Gastroesophageal sphincter (tissue), 4 donors: Measurements from ENCODE around the gene VMAC. TPM values are rescaled to one million over a fixed set of nuclear protein-coding genes. Genes with fewer than 3 reads are reported as not detected.

Experiments
- ATAC-seq: fragments of 150-250 bp; one replicate; pipeline ENCODE4 v1.9.1; 2016; ENCODE audit warnings: mild to moderate bottlenecking, moderate library complexity
- H3K27ac ChIP-seq, 4 donors: fragments of 200-600 bp; sonication (generic) in 3 of 4; 1 replicate in 3 of 4; 2 replicates in 1 of 4; pipeline ENCODE4 v1.5.1; 2016 to 2019
- H3K27me3 ChIP-seq: fragments of 200-600 bp; sonication (generic); one replicate; pipeline ENCODE4 v1.5.1; 2019
- H3K36me3 ChIP-seq, 2 donors: fragments of 200-600 bp; sonication (generic); one replicate each; pipeline ENCODE4 v1.5.1; 2019; ENCODE audit warnings: control low read depth in 1 of 2
- H3K4me1 ChIP-seq, 3 donors: fragments of 200-600 bp; sonication (generic); 1 replicate in 2 of 3; 2 replicates in 1 of 3; pipeline ENCODE4 v1.5.1; 2016 to 2019; ENCODE audit warnings: control low read depth in 2 of 3
- H3K4me3 ChIP-seq, 2 donors: fragments of 200-600 bp; sonication (generic); one replicate each; pipeline ENCODE4 v1.5.1; 2019; ENCODE audit warnings: mild to moderate bottlenecking in 1 of 2, moderate library complexity in 1 of 2
- H3K9me3 ChIP-seq, 3 donors: fragments of 200-600 bp; sonication (generic); one replicate each; pipeline ENCODE4 v1.5.1; 2017 to 2019; ENCODE audit warnings: control low read depth in 2 of 3
- EP300 ChIP-seq: sonication (generic); formaldehyde crosslinking; IDR thresholded peaks from one replicate; pipeline ENCODE4 v1.6.1; 2017; ENCODE audit warnings: antibody characterized with exemption, mild to moderate bottlenecking
- POLR2A ChIP-seq, 2 donors: fragments of 450-650 bp; IDR thresholded peaks; one replicate each; pipeline ENCODE4 v1.6.1; 2017; ENCODE audit warnings: antibody characterized with exemption in 2 of 2, mild to moderate bottlenecking in 2 of 2, moderate library complexity in 1 of 2
- POLR2AphosphoS5 ChIP-seq: sonication (generic); formaldehyde crosslinking; IDR thresholded peaks from one replicate; pipeline ENCODE4 v1.6.1; 2017; ENCODE audit warnings: antibody characterized with exemption
- WGBS, 2 donors: methylation state at CpG; one replicate each; pipeline ENCODE4 v1.1.5; 2018; ENCODE audit warnings: low coverage in 1 of 2; 5-methylcytosine and 5-hydroxymethylcytosine counted together
- total RNA-seq, 4 donors: library from RNA; depleted of rRNA; stranded (reverse); fragments of >200 nt; gene quantifications; one replicate each; pipeline ENCODE4 v1.1.0, GENCODE V29; 2016
- TF ChIP-seq, protein P1 (sequence below), 4 experiments: fragments of 200-600 bp in 2 of 4; fragments of 450-650 bp in 2 of 4; sonication (generic) in 1 of 4; IDR thresholded peaks; one replicate each; pipeline ENCODE4 v1.5.1; 2017 to 2019; ENCODE audit warnings: antibody characterized with exemption in 4 of 4, mild to moderate bottlenecking in 2 of 4, moderate library complexity in 2 of 4

Gene VMAC
- total RNA-seq, 4 donors from 2014 or later, result 5.0 to 9.3 (median 8.0) TPM

- Histone ChIP-seq H3K9me3 (no peaks in the 10 kb centered on the region), H3K4me1 (peaks cover 0 to 49% (median 27%) of the 10 kb centered on the region in 3 donors), H3K36me3 (peaks cover 0 to 82% of the 10 kb centered on the region in 2 donors), H3K4me3 (peak overlapping the region in 1 of 2 donors; percentile 0), H3K27ac (peak overlapping the region in 3 of 4 donors; percentile 69 to 71 (median 70)), H3K27me3 (no peaks in the 10 kb centered on the region)
- TF ChIP-seq EP300 (no peak), POLR2A (IDR thresholded peaks at IDR 0.05) (no peak), POLR2AphosphoS5 (peak; percentile 73)
- TF ChIP-seq, protein P1, sequence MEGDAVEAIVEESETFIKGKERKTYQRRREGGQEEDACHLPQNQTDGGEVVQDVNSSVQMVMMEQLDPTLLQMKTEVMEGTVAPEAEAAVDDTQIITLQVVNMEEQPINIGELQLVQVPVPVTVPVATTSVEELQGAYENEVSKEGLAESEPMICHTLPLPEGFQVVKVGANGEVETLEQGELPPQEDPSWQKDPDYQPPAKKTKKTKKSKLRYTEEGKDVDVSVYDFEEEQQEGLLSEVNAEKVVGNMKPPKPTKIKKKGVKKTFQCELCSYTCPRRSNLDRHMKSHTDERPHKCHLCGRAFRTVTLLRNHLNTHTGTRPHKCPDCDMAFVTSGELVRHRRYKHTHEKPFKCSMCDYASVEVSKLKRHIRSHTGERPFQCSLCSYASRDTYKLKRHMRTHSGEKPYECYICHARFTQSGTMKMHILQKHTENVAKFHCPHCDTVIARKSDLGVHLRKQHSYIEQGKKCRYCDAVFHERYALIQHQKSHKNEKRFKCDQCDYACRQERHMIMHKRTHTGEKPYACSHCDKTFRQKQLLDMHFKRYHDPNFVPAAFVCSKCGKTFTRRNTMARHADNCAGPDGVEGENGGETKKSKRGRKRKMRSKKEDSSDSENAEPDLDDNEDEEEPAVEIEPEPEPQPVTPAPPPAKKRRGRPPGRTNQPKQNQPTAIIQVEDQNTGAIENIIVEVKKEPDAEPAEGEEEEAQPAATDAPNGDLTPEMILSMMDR (IDR thresholded peaks at IDR 0.05), result no peak
- 41 to 45% methylated on average over 9 to 16 of the region's 16 CpGs for WGBS, 2 donors
- ATAC-seq, result peak; percentile 65
Measured at GRCh38 chr19:5934774-5935472, 30.3 kb downstream of the VMAC start.

DNA sequence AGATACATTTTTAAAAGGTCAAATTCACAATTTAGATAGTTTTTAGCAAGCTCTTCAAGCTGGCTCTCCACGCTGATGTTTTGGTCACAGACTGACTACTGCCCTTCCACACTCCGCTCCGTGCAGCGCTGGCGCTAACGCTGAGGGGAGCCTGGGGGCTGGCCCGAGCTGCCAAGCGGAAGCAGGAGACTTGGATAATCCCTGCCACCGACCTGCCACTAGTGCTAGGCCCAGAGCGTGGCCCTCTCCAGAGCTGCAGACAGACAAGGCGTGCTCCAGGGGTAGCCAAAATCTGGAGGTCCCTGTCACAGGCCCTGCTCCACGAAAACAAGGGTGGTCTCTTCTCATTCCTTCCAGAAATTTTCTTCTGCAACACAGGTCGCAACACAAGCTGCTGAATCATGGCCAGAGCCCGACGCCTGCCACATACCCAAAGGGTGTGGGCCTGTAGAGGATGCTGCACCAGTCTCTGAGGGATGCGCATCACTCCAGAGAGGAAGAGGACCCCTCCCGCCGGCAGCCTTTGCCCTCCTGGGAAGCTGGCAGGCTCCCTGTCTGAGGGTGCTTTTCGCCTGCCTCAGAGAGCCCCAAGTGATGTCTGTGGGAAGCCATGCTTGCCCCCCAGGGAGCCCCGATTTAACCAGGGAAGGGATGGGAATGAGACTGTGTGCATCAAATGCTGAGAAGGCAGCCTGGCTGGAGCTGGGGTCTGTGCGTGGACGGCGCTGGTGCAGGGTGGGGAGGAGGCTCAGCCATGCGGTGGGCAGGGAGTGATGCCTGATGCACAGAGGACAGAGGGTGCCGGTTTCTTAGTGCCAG lies 31.0 kb downstream of the VMAC start:
- ATAC-seq, result peak; percentile 26
- H3K4me3 ChIP-seq, result peak overlapping the region in 1 of 2 donors; percentile 0
- H3K27me3 ChIP-seq, result no peaks in the 10 kb centered on the region
- peak overlapping the region in 3 of 4 donors; percentile 69 to 71 (median 70) for H3K27ac ChIP-seq
- WGBS, 2 donors, result 35 to 40% methylated on average over 6 to 8 of the region's 25 CpGs
- H3K9me3 ChIP-seq, result no peaks in the 10 kb centered on the region
- H3K36me3 ChIP-seq, result peaks cover 0 to 82% of the 10 kb centered on the region in 2 donors
- TF ChIP-seq POLR2AphosphoS5 (no peak), POLR2A (IDR thresholded peaks at IDR 0.05) (no peak), EP300 (no peak)
- TF ChIP-seq, protein P1 (IDR thresholded peaks at IDR 0.05), result no peak
- H3K4me1 ChIP-seq, result peaks cover 0 to 53% (median 27%) of the 10 kb centered on the region in 3 donors

- peaks cover 0 to 82% of the 10 kb centered on the region in 2 donors for H3K36me3 ChIP-seq
- peak overlapping the region in 3 of 4 donors; percentile 69 to 71 (median 70) for H3K27ac ChIP-seq
- H3K27me3 ChIP-seq, result no peaks in the 10 kb centered on the region
- no peak overlapping the region for H3K4me3 ChIP-seq
- 89 to 91% methylated on average over 7 of the region's 9 CpGs for WGBS, 2 donors
- TF ChIP-seq EP300, result no peak
- TF ChIP-seq, protein P1 (IDR thresholded peaks at IDR 0.05), result no peak
- TF ChIP-seq POLR2A (IDR thresholded peaks at IDR 0.05), result no peak
- no peak for TF ChIP-seq POLR2AphosphoS5
- no peaks in the 10 kb centered on the region for H3K9me3 ChIP-seq
- H3K4me1 ChIP-seq, result peaks cover 0 to 59% (median 27%) of the 10 kb centered on the region in 3 donors
- ATAC-seq, result no peak
Measured at GRCh38 chr19:5936292-5936592, 31.6 kb downstream of the VMAC start.

DNA sequence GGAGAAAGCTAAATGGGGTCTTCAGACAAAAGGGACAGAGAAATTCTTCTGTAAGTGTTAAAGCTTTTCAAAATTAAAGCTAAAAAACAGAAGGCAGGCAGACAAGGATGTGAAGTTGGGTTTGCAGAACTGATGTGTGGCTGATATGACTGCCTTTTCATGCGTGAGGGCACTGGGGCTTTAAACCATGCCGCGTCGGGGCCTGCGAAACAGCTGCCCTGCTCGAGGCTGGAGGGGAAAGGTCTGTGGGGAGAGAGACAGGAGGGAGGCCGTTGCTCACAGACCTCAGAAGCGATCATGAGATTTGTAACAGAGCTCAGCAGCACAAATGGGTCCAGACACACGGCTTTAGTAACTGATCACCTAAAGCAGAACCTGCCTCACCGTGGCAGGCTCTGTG lies 32.9 kb downstream of the VMAC start:
- TF ChIP-seq POLR2A (IDR thresholded peaks at IDR 0.05), result no peak
- TF ChIP-seq, protein P1 (IDR thresholded peaks at IDR 0.05), result no peak
- TF ChIP-seq POLR2AphosphoS5, result no peak
- no peak for TF ChIP-seq EP300
- Histone ChIP-seq H3K4me3 (no peak overlapping the region), H3K27me3 (no peaks in the 10 kb centered on the region), H3K36me3 (peaks cover 0 to 75% of the 10 kb centered on the region in 2 donors), H3K27ac (peak overlapping the region in 1 of 4 donors; percentile 29), H3K4me1 (peaks cover 0 to 68% (median 36%) of the 10 kb centered on the region in 3 donors), H3K9me3 (no peaks in the 10 kb centered on the region)
- ATAC-seq, result no peak
- WGBS, 2 donors, result 73 to 81% methylated on average over 7 to 10 of the region's 10 CpGs
